Measurements from ENCODE around the gene DNAJC5.
"Not testable (repeated sequence)": the region's sequence is repeated elsewhere in the genome, so short reads cannot be mapped to it uniquely, and the experiment has no call there.

DNAJC5 gene

GRCh38 chr20:63947638-63948456 is 52.9 kb downstream of the DNAJC5 start:
- no peak for DNase-seq (ENCODE audit: low read depth, low spot score)
- peak overlapping the region; percentile 60 for H3K27ac ChIP-seq

- no peak for DNase-seq (ENCODE audit: low read depth, low spot score)
- H3K27ac ChIP-seq = peak overlapping the region; percentile 60
Observed at GRCh38 chr20:63950701-63951397, 55.9 kb downstream of the DNAJC5 start.

- no peak for DNase-seq (ENCODE audit: low read depth, low spot score)
- peak overlapping the region; percentile 60 for H3K27ac ChIP-seq
Observed at GRCh38 chr20:63951398-63952209, 56.7 kb downstream of the DNAJC5 start.

- H3K27ac ChIP-seq = peak overlapping the region; percentile 60
- no peak for DNase-seq (ENCODE audit: low read depth, low spot score)
Observed at GRCh38 chr20:63952210-63952535, 57.2 kb downstream of the DNAJC5 start.

GRCh38 chr20:63952769-63953168 is 57.8 kb downstream of the DNAJC5 start:
- H3K27ac ChIP-seq = peak overlapping the region; percentile 60
- no peak for DNase-seq (ENCODE audit: low read depth, low spot score)

GRCh38 chr20:63953764-63954429 is 59.0 kb downstream of the DNAJC5 start:
- no peak for DNase-seq (ENCODE audit: low read depth, low spot score)
- peak overlapping the region; percentile 60 for H3K27ac ChIP-seq

- H3K27ac ChIP-seq = peak overlapping the region; percentile 79
- no peak for DNase-seq (ENCODE audit: low read depth, low spot score)
Observed at GRCh38 chr20:63955281-63955826, 60.4 kb downstream of the DNAJC5 start.

GRCh38 chr20:63955827-63956663 is 61.1 kb downstream of the DNAJC5 start, which contains the start of gene UCKL1:
UCKL1 (minus strand) TSS chr20:63956416; CDS start chr20:63956372, 44 bp downstream.
- peak within 1 kb of the TSS; percentile 79 for H3K27ac ChIP-seq
- DNase-seq (ENCODE audit: low read depth, low spot score) = no peak

GRCh38 chr20:63956664-63957003 is 61.7 kb downstream of the DNAJC5 start:
- no peak for DNase-seq (ENCODE audit: low read depth, low spot score)
- H3K27ac ChIP-seq = peak overlapping the region; percentile 79

GRCh38 chr20:63957004-63957689 is 62.2 kb downstream of the DNAJC5 start:
- no peak for DNase-seq (ENCODE audit: low read depth, low spot score)
- peak overlapping the region; percentile 79 for H3K27ac ChIP-seq

- H3K27ac ChIP-seq = peak overlapping the region; percentile 79
- no peak for DNase-seq (ENCODE audit: low read depth, low spot score)
Observed at GRCh38 chr20:63957690-63958441, 62.9 kb downstream of the DNAJC5 start.

- no peak for DNase-seq (ENCODE audit: low read depth, low spot score)
- no peak overlapping the region for H3K27ac ChIP-seq
Observed at GRCh38 chr20:63958471-63958870, 63.5 kb downstream of the DNAJC5 start.

- no peak for DNase-seq (ENCODE audit: low read depth, low spot score)
- no peak overlapping the region for H3K27ac ChIP-seq
Observed at GRCh38 chr20:63958964-63959698, 64.2 kb downstream of the DNAJC5 start.

GRCh38 chr20:63959699-63960075 is 64.8 kb downstream of the DNAJC5 start:
- H3K27ac ChIP-seq = no peak overlapping the region
- no peak for DNase-seq (ENCODE audit: low read depth, low spot score)

GRCh38 chr20:63960654-63961621 is 66.0 kb downstream of the DNAJC5 start:
- DNase-seq (ENCODE audit: low read depth, low spot score); H3K27ac ChIP-seq: not testable (repeated sequence)
